Type B pancreatic cell (in vitro differentiated cells): ENCODE measurements around the gene PPP6R3. TPM values are rescaled to one million over a fixed set of nuclear protein-coding genes. Genes with fewer than 3 reads are reported as not detected.
A peak's percentile ranks its signal among the peaks of the same experiment; 100 is the strongest.

ENCODE experiments used
- DNase-seq: peaks from one replicate; pipeline ENCODE4 v3.0.0; 2021; ENCODE audit warnings: mixed read lengths; ENCODE audit not compliant: unreplicated experiment; ENCODE audit errors: extremely low spot score
- H3K27ac Mint-ChIP-seq: 2 replicates; pipeline ENCODE4 v1.8.0; 2021; ENCODE audit warnings: mild to moderate bottlenecking, mixed read lengths
- H3K27me3 Mint-ChIP-seq: 2 replicates; pipeline ENCODE4 v1.8.0; 2021; ENCODE audit warnings: mixed read lengths
- H3K36me3 Mint-ChIP-seq: 2 replicates; pipeline ENCODE4 v1.8.0; 2021; ENCODE audit warnings: mixed read lengths
- H3K4me1 Mint-ChIP-seq: one replicate; pipeline ENCODE4 v1.8.0; 2021; ENCODE audit warnings: mixed read lengths; ENCODE audit not compliant: unreplicated experiment
- H3K4me3 Mint-ChIP-seq: 2 replicates; pipeline ENCODE4 v1.8.0; 2021; ENCODE audit warnings: mild to moderate bottlenecking, mixed read lengths
- H3K9me3 Mint-ChIP-seq: 2 replicates; pipeline ENCODE4 v1.8.0; 2021; ENCODE audit warnings: mixed read lengths
- total RNA-seq: library from RNA; stranded (reverse); gene quantifications from 2 replicates; pipeline ENCODE4 v1.2.1, GENCODE V29; 2021; ENCODE audit warnings: low replicate concordance
- TF ChIP-seq, protein P1 (sequence below): fragments of 200-600 bp; sonication (generic); conservative IDR thresholded peaks from 2 replicates; pipeline ENCODE4 v1.5.0; 2021; ENCODE audit warnings: antibody characterized with exemption, mild to moderate bottlenecking

PPP6R3 gene
- total RNA-seq, 1 donor from 2014 or later: 104 TPM

DNA sequence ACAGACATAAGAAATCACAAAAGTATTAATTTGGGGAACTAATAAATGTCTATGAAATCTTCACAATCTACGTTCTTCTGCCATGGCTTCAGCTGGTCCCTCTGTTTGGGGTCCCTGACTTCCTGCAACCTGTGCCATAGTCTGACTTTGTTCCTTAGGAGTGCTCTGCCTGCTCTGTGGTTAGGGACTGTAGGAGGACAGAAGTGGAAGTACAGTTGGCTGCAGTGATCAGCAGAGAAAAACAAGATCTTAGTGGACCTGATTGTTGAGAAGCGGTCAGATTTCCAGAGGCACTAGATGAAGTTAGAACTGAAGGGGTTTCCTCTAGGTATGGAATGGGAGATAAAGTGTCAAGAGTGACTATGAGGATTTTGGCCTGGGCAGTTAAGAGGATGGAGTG lies 80.6 kb downstream of the PPP6R3 start:
- TF ChIP-seq, protein P1, sequence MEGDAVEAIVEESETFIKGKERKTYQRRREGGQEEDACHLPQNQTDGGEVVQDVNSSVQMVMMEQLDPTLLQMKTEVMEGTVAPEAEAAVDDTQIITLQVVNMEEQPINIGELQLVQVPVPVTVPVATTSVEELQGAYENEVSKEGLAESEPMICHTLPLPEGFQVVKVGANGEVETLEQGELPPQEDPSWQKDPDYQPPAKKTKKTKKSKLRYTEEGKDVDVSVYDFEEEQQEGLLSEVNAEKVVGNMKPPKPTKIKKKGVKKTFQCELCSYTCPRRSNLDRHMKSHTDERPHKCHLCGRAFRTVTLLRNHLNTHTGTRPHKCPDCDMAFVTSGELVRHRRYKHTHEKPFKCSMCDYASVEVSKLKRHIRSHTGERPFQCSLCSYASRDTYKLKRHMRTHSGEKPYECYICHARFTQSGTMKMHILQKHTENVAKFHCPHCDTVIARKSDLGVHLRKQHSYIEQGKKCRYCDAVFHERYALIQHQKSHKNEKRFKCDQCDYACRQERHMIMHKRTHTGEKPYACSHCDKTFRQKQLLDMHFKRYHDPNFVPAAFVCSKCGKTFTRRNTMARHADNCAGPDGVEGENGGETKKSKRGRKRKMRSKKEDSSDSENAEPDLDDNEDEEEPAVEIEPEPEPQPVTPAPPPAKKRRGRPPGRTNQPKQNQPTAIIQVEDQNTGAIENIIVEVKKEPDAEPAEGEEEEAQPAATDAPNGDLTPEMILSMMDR: no peak
- H3K4me3 Mint-ChIP-seq: no peak overlapping the region
- no peaks in the 10 kb centered on the region for H3K9me3 Mint-ChIP-seq
- peaks cover 63% of the 10 kb centered on the region for H3K36me3 Mint-ChIP-seq
- H3K4me1 Mint-ChIP-seq: peaks cover 31% of the 10 kb centered on the region
- H3K27me3 Mint-ChIP-seq: no peaks in the 10 kb centered on the region
- peak overlapping the region; percentile 63 for H3K27ac Mint-ChIP-seq
- no peak for DNase-seq

- TF ChIP-seq, protein P1: no peak
- DNase-seq: no peak
- Mint-ChIP-seq H3K36me3 (peaks cover 69% of the 10 kb centered on the region), H3K27ac (peak overlapping the region; percentile 63), H3K4me3 (no peak overlapping the region), H3K4me1 (peaks cover 36% of the 10 kb centered on the region), H3K9me3 (no peaks in the 10 kb centered on the region), H3K27me3 (no peaks in the 10 kb centered on the region)
Observed at GRCh38 chr11:68541991-68542390, 81.4 kb downstream of the PPP6R3 start.

DNA sequence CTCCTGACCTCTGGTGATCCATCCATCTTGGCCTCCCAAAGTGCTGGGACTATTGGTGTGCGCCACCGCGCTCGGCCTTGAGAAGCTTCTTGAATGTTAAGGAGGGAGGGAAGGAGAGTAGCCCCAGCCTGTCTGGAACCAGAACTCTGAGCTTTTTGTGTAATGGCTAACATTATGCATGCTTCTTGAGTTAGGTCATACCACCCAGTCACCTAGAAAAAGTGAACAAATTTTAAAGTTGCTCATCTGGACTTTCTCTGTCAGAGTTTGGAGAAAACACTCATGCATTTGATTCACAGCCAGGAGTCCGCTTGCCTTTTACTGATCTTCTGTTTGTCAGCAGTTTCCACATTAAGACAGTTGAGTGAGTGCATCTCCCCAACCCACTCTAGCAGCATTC lies 82.1 kb downstream of the PPP6R3 start:
- Mint-ChIP-seq H3K4me3 (peak overlapping the region; percentile 4), H3K9me3 (no peaks in the 10 kb centered on the region), H3K27me3 (no peaks in the 10 kb centered on the region), H3K27ac (peak overlapping the region; percentile 63), H3K36me3 (peaks cover 71% of the 10 kb centered on the region), H3K4me1 (peaks cover 36% of the 10 kb centered on the region)
- TF ChIP-seq, protein P1: no peak
- no peak for DNase-seq

GRCh38 chr11:68543594-68543993 lies 83.0 kb downstream of the PPP6R3 start:
- no peak overlapping the region for H3K4me3 Mint-ChIP-seq
- H3K4me1 Mint-ChIP-seq: peaks cover 36% of the 10 kb centered on the region
- no peaks in the 10 kb centered on the region for H3K27me3 Mint-ChIP-seq
- H3K27ac Mint-ChIP-seq: peak overlapping the region; percentile 63
- TF ChIP-seq, protein P1: no peak
- no peaks in the 10 kb centered on the region for H3K9me3 Mint-ChIP-seq
- no peak for DNase-seq
- peaks cover 70% of the 10 kb centered on the region for H3K36me3 Mint-ChIP-seq

GRCh38 chr11:68545347-68545746 lies 84.8 kb downstream of the PPP6R3 start:
- peaks cover 39% of the 10 kb centered on the region for H3K4me1 Mint-ChIP-seq
- H3K27me3 Mint-ChIP-seq: no peaks in the 10 kb centered on the region
- H3K27ac Mint-ChIP-seq: peak overlapping the region; percentile 81
- no peak overlapping the region for H3K4me3 Mint-ChIP-seq
- H3K36me3 Mint-ChIP-seq: peaks cover 71% of the 10 kb centered on the region
- H3K9me3 Mint-ChIP-seq: no peaks in the 10 kb centered on the region
- DNase-seq: no peak
- TF ChIP-seq, protein P1: no peak

DNA sequence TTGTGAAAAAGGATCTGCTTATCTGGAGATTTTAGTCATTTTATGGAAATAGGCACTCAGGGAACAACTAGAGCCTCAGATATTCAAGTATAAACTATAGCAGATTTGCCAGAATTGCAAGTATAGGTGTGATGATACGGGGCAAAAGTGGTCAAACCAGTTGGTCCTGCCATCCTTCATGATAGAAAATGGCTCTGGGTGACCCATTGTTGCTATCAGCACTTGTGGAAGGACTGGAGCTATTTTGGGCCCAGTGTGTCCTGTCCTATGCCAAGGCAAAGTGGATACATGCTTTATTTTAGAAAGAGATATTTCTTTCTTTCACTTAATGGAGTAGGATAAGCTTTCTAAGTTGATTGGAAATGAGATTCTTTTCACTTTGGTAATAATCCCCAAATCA lies 85.2 kb downstream of the PPP6R3 start:
- peaks cover 37% of the 10 kb centered on the region for H3K4me1 Mint-ChIP-seq
- peaks cover 69% of the 10 kb centered on the region for H3K36me3 Mint-ChIP-seq
- H3K27ac Mint-ChIP-seq: peak overlapping the region; percentile 81
- DNase-seq: no peak
- peak overlapping the region; percentile 24 for H3K4me3 Mint-ChIP-seq
- TF ChIP-seq, protein P1: no peak
- no peaks in the 10 kb centered on the region for H3K9me3 Mint-ChIP-seq
- no peaks in the 10 kb centered on the region for H3K27me3 Mint-ChIP-seq
